ENCODE measurements around the gene LHFPL4. TPM values are rescaled to one million over a fixed set of nuclear protein-coding genes. Genes with fewer than 3 reads are reported as not detected.
"Not testable (repeated sequence)": the region's sequence is repeated elsewhere in the genome, so short reads cannot be mapped to it uniquely, and the experiment has no call there.

LHFPL4 gene
- total RNA-seq (0.58 TPM), polyA plus RNA-seq (0.09 TPM)

- Histone ChIP-seq H3K4me3 (ENCODE audit: low read depth, low read length) (no peak within 1 kb of the TSS), H3K27ac (ENCODE audit: low read depth) (no peak within 1 kb of the TSS), H3K4me1 (ENCODE audit: insufficient read depth) (no peaks in the 10 kb centered on the region), H3K36me3 (ENCODE audit: insufficient read depth) (no peaks in the 10 kb centered on the region)
- DNase-seq (ENCODE audit: extremely low spot score), result no peak
- 2% methylated on average over 75 of the region's 75 CpGs for WGBS
Measured at GRCh38 chr3:9553021-9553947, at the start of gene LHFPL4. LHFPL4 (minus strand) TSS chr3:9553822; CDS start chr3:9552679, 1,143 bp downstream.

GRCh38 chr3:9602620-9603019 is 49.0 kb upstream of the LHFPL4 start:
- DNase-seq (ENCODE audit: extremely low spot score), result no peak
- WGBS, result 85% methylated on average over 4 of the region's 4 CpGs
- no peak overlapping the region for H3K27ac ChIP-seq (ENCODE audit: low read depth)

GRCh38 chr3:9601006-9601581 is 47.5 kb upstream of the LHFPL4 start:
- H3K4me1 ChIP-seq (ENCODE audit: insufficient read depth); H3K4me3 ChIP-seq (ENCODE audit: low read depth, low read length); DNase-seq (ENCODE audit: extremely low spot score); H3K27ac ChIP-seq (ENCODE audit: low read depth); H3K36me3 ChIP-seq (ENCODE audit: insufficient read depth): not testable (repeated sequence)
- WGBS, result 73% methylated on average over 24 of the region's 24 CpGs

More at GRCh38 chr3:9602620-9603019, 49.0 kb upstream of the LHFPL4 start:
- Histone ChIP-seq H3K4me3 (ENCODE audit: low read depth, low read length) (no peak overlapping the region), H3K4me1 (ENCODE audit: insufficient read depth) (no peaks in the 10 kb centered on the region), H3K36me3 (ENCODE audit: insufficient read depth) (no peaks in the 10 kb centered on the region)

- H3K4me3 ChIP-seq (ENCODE audit: low read depth, low read length), result no peak overlapping the region
- DNase-seq (ENCODE audit: extremely low spot score), result no peak
- H3K27ac ChIP-seq (ENCODE audit: low read depth), result no peak overlapping the region
- H3K36me3 ChIP-seq (ENCODE audit: insufficient read depth), result no peaks in the 10 kb centered on the region
- H3K4me1 ChIP-seq (ENCODE audit: insufficient read depth), result no peaks in the 10 kb centered on the region
- 3% methylated on average over 42 of the region's 42 CpGs for WGBS
Measured at GRCh38 chr3:9600597-9600996, 47.0 kb upstream of the LHFPL4 start.

GRCh38 chr3:9598783-9599387 is 45.3 kb upstream of the LHFPL4 start:
- Histone ChIP-seq H3K4me3 (ENCODE audit: low read depth, low read length) (no peak overlapping the region), H3K36me3 (ENCODE audit: insufficient read depth) (no peaks in the 10 kb centered on the region), H3K4me1 (ENCODE audit: insufficient read depth) (no peaks in the 10 kb centered on the region), H3K27ac (ENCODE audit: low read depth) (no peak overlapping the region)
- no peak for DNase-seq (ENCODE audit: extremely low spot score)
- 86% methylated on average over 7 of the region's 7 CpGs for WGBS

GRCh38 chr3:9595877-9596276 is 42.3 kb upstream of the LHFPL4 start:
- no peak overlapping the region for H3K27ac ChIP-seq (ENCODE audit: low read depth)
- no peaks in the 10 kb centered on the region for H3K4me1 ChIP-seq (ENCODE audit: insufficient read depth)
- DNase-seq (ENCODE audit: extremely low spot score), result no peak
- no peak overlapping the region for H3K4me3 ChIP-seq (ENCODE audit: low read depth, low read length)
- H3K36me3 ChIP-seq (ENCODE audit: insufficient read depth), result no peaks in the 10 kb centered on the region

GRCh38 chr3:9591781-9592180 is 38.2 kb upstream of the LHFPL4 start:
- not testable (repeated sequence) for DNase-seq (ENCODE audit: extremely low spot score); H3K36me3 ChIP-seq (ENCODE audit: insufficient read depth); H3K27ac ChIP-seq (ENCODE audit: low read depth); H3K4me1 ChIP-seq (ENCODE audit: insufficient read depth); H3K4me3 ChIP-seq (ENCODE audit: low read depth, low read length)
- WGBS, result 94% methylated on average over 28 of the region's 28 CpGs

- Histone ChIP-seq H3K4me1 (ENCODE audit: insufficient read depth) (no peaks in the 10 kb centered on the region), H3K4me3 (ENCODE audit: low read depth, low read length) (no peak overlapping the region), H3K36me3 (ENCODE audit: insufficient read depth) (no peaks in the 10 kb centered on the region), H3K27ac (ENCODE audit: low read depth) (no peak overlapping the region)
- 35% methylated on average over 8 of the region's 8 CpGs for WGBS
- no peak for DNase-seq (ENCODE audit: extremely low spot score)
Measured at GRCh38 chr3:9590282-9590791, 36.7 kb upstream of the LHFPL4 start.

- WGBS, result 84% methylated on average over 1 of the region's 1 CpG
- Histone ChIP-seq H3K27ac (ENCODE audit: low read depth) (no peak overlapping the region), H3K4me3 (ENCODE audit: low read depth, low read length) (no peak overlapping the region), H3K4me1 (ENCODE audit: insufficient read depth) (no peaks in the 10 kb centered on the region), H3K36me3 (ENCODE audit: insufficient read depth) (no peaks in the 10 kb centered on the region)
- DNase-seq (ENCODE audit: extremely low spot score), result no peak
Measured at GRCh38 chr3:9583792-9584191, 30.2 kb upstream of the LHFPL4 start.

- Histone ChIP-seq H3K4me3 (ENCODE audit: low read depth, low read length) (no peak overlapping the region), H3K27ac (ENCODE audit: low read depth) (no peak overlapping the region), H3K36me3 (ENCODE audit: insufficient read depth) (no peaks in the 10 kb centered on the region), H3K4me1 (ENCODE audit: insufficient read depth) (no peaks in the 10 kb centered on the region)
- WGBS, result 84% methylated on average over 3 of the region's 3 CpGs
- DNase-seq (ENCODE audit: extremely low spot score), result no peak
Measured at GRCh38 chr3:9583371-9583770, 29.7 kb upstream of the LHFPL4 start.

- 70% methylated on average over 3 of the region's 3 CpGs for WGBS
- Histone ChIP-seq H3K4me1 (ENCODE audit: insufficient read depth) (no peaks in the 10 kb centered on the region), H3K4me3 (ENCODE audit: low read depth, low read length) (no peak overlapping the region), H3K36me3 (ENCODE audit: insufficient read depth) (no peaks in the 10 kb centered on the region), H3K27ac (ENCODE audit: low read depth) (no peak overlapping the region)
- DNase-seq (ENCODE audit: extremely low spot score), result no peak
Measured at GRCh38 chr3:9582332-9582731, 28.7 kb upstream of the LHFPL4 start.

GRCh38 chr3:9581742-9582141 is 28.1 kb upstream of the LHFPL4 start:
- 63% methylated on average over 2 of the region's 2 CpGs for WGBS
- Histone ChIP-seq H3K36me3 (ENCODE audit: insufficient read depth) (no peaks in the 10 kb centered on the region), H3K27ac (ENCODE audit: low read depth) (no peak overlapping the region), H3K4me1 (ENCODE audit: insufficient read depth) (no peaks in the 10 kb centered on the region), H3K4me3 (ENCODE audit: low read depth, low read length) (no peak overlapping the region)
- DNase-seq (ENCODE audit: extremely low spot score), result no peak

- no peak for DNase-seq (ENCODE audit: extremely low spot score)
- WGBS, result 85% methylated on average over 1 of the region's 1 CpG
- Histone ChIP-seq H3K4me3 (ENCODE audit: low read depth, low read length) (no peak overlapping the region), H3K4me1 (ENCODE audit: insufficient read depth) (no peaks in the 10 kb centered on the region), H3K36me3 (ENCODE audit: insufficient read depth) (no peaks in the 10 kb centered on the region), H3K27ac (ENCODE audit: low read depth) (no peak overlapping the region)
Measured at GRCh38 chr3:9569054-9569453, 15.4 kb upstream of the LHFPL4 start.

- Histone ChIP-seq H3K36me3 (ENCODE audit: insufficient read depth) (no peaks in the 10 kb centered on the region), H3K27ac (ENCODE audit: low read depth) (no peak overlapping the region), H3K4me3 (ENCODE audit: low read depth, low read length) (no peak overlapping the region), H3K4me1 (ENCODE audit: insufficient read depth) (no peaks in the 10 kb centered on the region)
- no peak for DNase-seq (ENCODE audit: extremely low spot score)
- 89% methylated on average over 2 of the region's 2 CpGs for WGBS
Measured at GRCh38 chr3:9565316-9565715, 11.7 kb upstream of the LHFPL4 start.
